ENCODE measurements around the gene GALNT2. TPM values are rescaled to one million over a fixed set of nuclear protein-coding genes. Genes with fewer than 3 reads are reported as not detected.

The GALNT2 gene
- total and polyA plus RNA-seq, 12 donors = 9.7 to 35.1 (median 25.8) TPM

DNA sequence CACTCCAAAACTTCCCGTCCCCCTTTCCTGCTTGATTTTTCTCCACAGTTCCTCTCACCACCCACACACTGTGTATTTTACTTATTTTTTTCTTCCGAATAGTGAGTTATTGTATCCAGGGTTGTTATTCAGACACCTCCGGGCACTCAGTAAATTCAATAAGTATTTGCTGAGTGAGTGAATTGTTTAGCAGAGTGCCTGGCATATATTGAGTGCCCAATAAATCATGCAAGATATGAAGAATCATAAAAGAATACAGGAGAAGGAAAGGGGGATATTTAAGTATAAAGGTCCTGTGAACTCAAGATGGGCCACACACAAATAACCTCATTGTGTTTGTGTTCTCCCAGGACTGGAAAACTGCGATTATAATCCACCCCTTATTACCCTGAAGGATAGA, 139.9 kb downstream of the GALNT2 start:
- no peak for ATAC-seq
- H3K4me3 ChIP-seq = no peak overlapping the region
- H3K27me3 ChIP-seq = no peaks in the 10 kb centered on the region
- no peaks in the 10 kb centered on the region for H3K9me3 ChIP-seq
- H3K4me1 ChIP-seq = peaks cover 8 to 68% (median 54%) of the 10 kb centered on the region in 9 donors
- DNase-seq = no peak
- TF ChIP-seq, protein P1, sequence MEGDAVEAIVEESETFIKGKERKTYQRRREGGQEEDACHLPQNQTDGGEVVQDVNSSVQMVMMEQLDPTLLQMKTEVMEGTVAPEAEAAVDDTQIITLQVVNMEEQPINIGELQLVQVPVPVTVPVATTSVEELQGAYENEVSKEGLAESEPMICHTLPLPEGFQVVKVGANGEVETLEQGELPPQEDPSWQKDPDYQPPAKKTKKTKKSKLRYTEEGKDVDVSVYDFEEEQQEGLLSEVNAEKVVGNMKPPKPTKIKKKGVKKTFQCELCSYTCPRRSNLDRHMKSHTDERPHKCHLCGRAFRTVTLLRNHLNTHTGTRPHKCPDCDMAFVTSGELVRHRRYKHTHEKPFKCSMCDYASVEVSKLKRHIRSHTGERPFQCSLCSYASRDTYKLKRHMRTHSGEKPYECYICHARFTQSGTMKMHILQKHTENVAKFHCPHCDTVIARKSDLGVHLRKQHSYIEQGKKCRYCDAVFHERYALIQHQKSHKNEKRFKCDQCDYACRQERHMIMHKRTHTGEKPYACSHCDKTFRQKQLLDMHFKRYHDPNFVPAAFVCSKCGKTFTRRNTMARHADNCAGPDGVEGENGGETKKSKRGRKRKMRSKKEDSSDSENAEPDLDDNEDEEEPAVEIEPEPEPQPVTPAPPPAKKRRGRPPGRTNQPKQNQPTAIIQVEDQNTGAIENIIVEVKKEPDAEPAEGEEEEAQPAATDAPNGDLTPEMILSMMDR (IDR thresholded peaks at IDR 0.05) = no peak
- intact Hi-C loops (cut with DNase I) = loop anchor here in 1 of 10 donors (10.0 kb wide), 1 partner anchor 142 kb away; the partner anchor contains the start of gene GALNT2
- peaks cover 0 to 26% (median 0%) of the 10 kb centered on the region in 9 donors for H3K36me3 ChIP-seq
- WGBS, 2 donors = 89 to 90% methylated on average over 4 of the region's 4 CpGs
- no peak overlapping the region for H3K27ac ChIP-seq

DNA sequence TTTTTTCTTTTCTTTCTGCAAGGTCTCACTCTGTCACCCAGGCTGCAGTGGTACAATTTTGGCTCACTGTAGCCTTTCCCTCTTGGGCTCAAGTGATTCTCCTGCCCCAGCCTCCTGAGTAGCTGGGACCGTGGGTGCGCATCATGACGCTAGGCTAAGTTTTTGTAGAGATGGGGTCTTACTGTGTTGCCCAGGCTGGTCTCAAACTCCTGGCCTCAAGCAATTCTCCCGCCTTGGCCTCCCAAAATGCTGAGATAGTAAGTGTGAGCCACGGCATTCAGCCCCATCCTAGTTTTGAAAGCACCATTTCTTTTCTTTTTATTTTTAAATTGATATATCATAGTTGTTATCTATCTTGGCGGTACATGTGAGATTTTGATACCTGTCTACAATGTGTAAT, 140.6 kb downstream of the GALNT2 start:
- no peak for ATAC-seq
- H3K27ac ChIP-seq = peak overlapping the region in 1 of 10 donors; percentile 73
- peaks cover 8 to 73% (median 54%) of the 10 kb centered on the region in 9 donors for H3K4me1 ChIP-seq
- H3K4me3 ChIP-seq = no peak overlapping the region
- peaks cover 0 to 26% (median 0%) of the 10 kb centered on the region in 9 donors for H3K36me3 ChIP-seq
- intact Hi-C loops (cut with DNase I) = loop anchor here in 1 of 10 donors (10.0 kb wide), 1 partner anchor 143 kb away; the partner anchor contains the start of gene GALNT2
- H3K9me3 ChIP-seq = no peaks in the 10 kb centered on the region
- DNase-seq = no peak
- TF ChIP-seq, protein P1 (IDR thresholded peaks at IDR 0.05) = no peak
- H3K27me3 ChIP-seq = no peaks in the 10 kb centered on the region
- WGBS, 2 donors = 99% methylated on average over 6 of the region's 6 CpGs

DNA sequence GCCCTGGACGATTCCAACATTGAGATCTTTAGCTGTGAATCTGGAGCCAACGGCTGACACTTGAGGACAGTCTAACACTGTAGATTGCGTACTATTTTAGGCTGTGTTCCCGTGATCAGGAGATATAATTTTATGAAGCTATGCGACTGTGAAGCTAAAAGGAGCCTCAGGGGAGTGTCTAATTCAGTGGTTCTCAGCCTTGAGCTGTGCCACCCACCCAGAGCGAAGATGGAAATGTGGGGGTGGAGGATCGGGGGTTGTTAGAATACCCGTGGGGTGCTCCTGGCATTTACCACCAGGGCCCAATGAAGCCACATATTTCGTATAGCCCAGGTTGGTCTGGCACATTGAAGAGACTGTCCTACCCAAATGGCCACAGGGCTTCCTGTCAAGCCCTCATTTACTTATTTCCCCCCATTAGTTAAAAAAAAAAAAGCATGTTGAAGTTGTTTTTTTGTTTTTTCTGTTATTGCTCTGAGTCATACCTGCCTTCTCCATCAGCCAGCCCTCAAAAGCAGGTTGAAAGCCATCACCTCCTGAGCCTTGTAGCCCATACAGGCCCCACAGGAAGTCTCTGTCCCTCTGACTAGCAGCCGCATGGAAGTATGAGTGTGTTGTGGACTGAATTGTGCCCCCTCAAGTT, 141.7 kb downstream of the GALNT2 start:
- peaks cover 8 to 82% (median 54%) of the 10 kb centered on the region in 9 donors for H3K4me1 ChIP-seq
- no peaks in the 10 kb centered on the region for H3K9me3 ChIP-seq
- TF ChIP-seq, protein P1 (IDR thresholded peaks at IDR 0.05) = peak in 2 of 9 donors; percentile 9 to 26
- peaks cover 0 to 15% (median 0%) of the 10 kb centered on the region in 9 donors for H3K36me3 ChIP-seq
- peak in 7 of 8 donors; percentile 35 to 67 (median 54) for ATAC-seq
- no peaks in the 10 kb centered on the region for H3K27me3 ChIP-seq
- no peak overlapping the region for H3K4me3 ChIP-seq
- WGBS, 2 donors = 54 to 57% methylated on average over 10 of the region's 10 CpGs
- DNase-seq = no peak
- intact Hi-C loops (cut with DNase I) = loop anchor here in 1 of 10 donors (10.0 kb wide), 1 partner anchor 144 kb away; the partner anchor contains the start of gene GALNT2
- H3K27ac ChIP-seq = peak overlapping the region in 7 of 10 donors; percentile 55 to 77 (median 72)

DNA sequence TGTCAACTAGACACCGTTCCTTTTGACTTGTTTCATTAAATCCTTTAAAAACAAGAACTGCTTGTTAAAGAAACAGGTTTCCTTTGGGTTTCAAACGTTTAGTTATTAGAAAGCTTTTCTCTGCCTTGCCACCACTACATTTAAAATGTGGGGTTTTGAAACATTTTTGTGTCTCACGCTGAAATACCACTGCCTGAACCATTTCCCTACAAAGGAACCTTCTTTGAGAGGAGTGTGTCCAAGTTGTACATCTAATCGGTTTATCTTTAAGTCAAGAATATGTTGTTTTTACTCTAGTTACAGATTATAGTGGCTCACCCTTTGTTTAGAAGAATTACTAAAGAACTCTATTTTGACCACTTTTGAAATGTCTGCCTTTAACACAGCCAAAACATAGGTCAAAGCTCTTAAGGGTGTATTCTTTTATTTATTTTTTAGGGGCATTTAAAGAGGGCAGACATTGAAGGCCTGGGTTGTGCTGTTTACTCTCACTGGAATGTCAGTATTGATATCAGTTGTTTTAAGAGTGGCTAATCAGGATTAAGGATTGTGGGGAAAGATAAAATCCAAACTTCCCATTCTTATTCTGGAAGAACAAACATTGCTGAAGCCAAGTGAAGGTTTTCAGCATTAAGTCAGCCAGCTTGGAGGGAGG, 143.4 kb downstream of the GALNT2 start:
- Histone ChIP-seq H3K4me3 (no peak overlapping the region), H3K36me3 (no peaks in the 10 kb centered on the region), H3K4me1 (peaks cover 12 to 87% (median 63%) of the 10 kb centered on the region in 9 donors), H3K27ac (peak overlapping the region in 9 of 10 donors; percentile 55 to 77 (median 70)), H3K27me3 (no peaks in the 10 kb centered on the region), H3K9me3 (no peaks in the 10 kb centered on the region)
- TF ChIP-seq, protein P1 (IDR thresholded peaks at IDR 0.05) = no peak
- 59 to 63% methylated on average over 4 of the region's 4 CpGs for WGBS, 2 donors
- intact Hi-C loops (cut with DNase I) = loop anchor here in 5 of 10 donors (5.0 to 10.0 kb wide), 9 partner anchors 56 to 656 kb away; partner anchors contain the start of genes ABCB10 (in 1 of the 5) and GALNT2 (in 1 of the 5)
- ATAC-seq (no peak), DNase-seq (no peak)

All from heart right ventricle (tissue), 16 donors.